Adipose tissue (tissue), 3 donors: ENCODE results near the gene WWOX. TPM values are rescaled to one million over a fixed set of nuclear protein-coding genes. Genes with fewer than 3 reads are reported as not detected.

ENCODE experiments used
- H3K27ac ChIP-seq: one replicate; pipeline ENCODE4 v1.5.1; 2013; ENCODE audit warnings: low read depth, low read length
- WGBS, 3 donors: extraction: QIAGEN DNeasy Blood & Tissue Kit; methylation state at CpG; one replicate each; pipeline ENCODE4 v1.1.7; 2013; 5-methylcytosine and 5-hydroxymethylcytosine counted together
- polyA plus RNA-seq, 3 donors: library from polyadenylated mRNA; stranded (reverse); fragments of 200-250 nt; gene quantifications; one replicate each; pipeline ENCODE4 v1.2.3, GENCODE V29; 2013
- donor health status: healthy with polysubstance abuse.
- donor health status: Bipolar disorder and iron deficiency.
- donor health status: healthy.

The WWOX gene
- polyA plus RNA-seq, 3 donors = 5.7 to 10.6 (median 7.0) TPM

DNA sequence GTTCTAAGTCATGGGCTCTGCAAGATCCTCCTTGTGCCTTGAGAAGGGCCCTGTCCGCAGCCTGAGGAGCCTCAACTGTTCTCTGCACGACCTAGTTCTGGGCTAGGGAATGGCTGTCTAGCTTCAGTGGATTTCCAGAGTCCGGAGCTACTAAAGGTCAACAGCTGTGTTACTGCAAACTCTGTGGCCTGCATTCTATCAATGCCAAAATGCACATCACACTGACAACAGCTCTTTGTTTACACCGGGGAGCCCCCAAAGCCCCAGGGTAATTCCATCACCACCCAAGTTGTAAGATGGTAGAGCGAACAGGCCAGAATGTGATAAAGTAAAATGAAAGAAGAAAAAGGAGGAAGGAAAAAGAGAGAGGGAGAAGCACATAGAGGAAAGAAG is 890.9 kb downstream of the WWOX start:
- 57 to 71% (median 67%) methylated on average over 5 of the region's 5 CpGs for WGBS, 3 donors
- H3K27ac ChIP-seq = no peak overlapping the region

DNA sequence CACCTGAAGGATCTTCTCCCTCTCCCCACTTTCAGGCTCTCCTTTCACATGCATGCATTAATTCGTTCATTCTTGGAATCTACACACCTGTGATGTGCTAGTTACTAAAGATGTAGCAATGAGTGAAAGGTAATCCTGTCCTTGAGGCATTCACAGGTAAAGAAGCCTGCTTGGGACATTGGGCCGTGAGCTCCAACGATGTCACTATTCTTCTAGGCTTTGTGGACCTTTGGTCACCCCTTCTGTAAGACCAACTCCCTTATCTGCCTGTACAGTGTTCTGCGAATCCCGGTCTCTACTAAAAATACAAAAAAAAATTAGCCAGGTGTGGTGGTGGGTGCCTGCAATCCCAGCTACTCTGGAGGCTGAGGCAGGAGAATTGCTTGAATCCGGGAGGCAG is 892.5 kb downstream of the WWOX start:
- H3K27ac ChIP-seq = no peak overlapping the region
- WGBS, 3 donors = 74 to 80% (median 80%) methylated on average over 6 of the region's 6 CpGs

GRCh38 chr16:78993346-78993745 is 893.9 kb downstream of the WWOX start:
- H3K27ac ChIP-seq = no peak overlapping the region
- 48 to 69% (median 62%) methylated on average over 12 of the region's 12 CpGs for WGBS, 3 donors

DNA sequence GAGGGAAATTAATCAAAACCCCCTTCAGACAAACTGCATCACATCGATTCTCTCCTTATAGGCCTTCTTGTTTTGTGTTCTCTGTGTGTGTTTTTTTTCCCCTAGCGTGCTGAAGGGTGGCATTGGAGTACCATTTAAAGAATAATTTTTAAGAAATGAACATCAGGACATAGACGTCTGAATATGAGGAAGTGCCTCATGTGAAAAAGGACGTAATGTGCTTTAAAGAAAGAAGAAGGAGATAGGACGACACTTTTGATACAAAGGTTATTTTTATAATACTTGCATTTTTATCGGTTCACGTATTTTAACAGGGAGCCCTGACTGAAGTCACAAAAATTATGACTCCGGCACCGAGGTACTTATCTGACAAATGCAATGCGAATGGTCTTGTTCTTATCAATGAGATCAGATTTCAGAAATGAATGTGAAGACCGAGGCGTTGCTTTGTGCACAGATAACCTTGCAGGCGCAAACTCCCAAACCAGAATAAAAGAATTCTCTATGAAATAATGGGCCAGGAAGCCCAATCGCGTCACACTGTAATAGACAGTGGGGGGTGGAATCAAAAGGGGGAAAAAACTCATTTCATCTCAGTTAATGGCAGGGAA is 894.8 kb downstream of the WWOX start:
- WGBS, 3 donors = 79 to 82% (median 80%) methylated on average over 15 of the region's 15 CpGs

DNA sequence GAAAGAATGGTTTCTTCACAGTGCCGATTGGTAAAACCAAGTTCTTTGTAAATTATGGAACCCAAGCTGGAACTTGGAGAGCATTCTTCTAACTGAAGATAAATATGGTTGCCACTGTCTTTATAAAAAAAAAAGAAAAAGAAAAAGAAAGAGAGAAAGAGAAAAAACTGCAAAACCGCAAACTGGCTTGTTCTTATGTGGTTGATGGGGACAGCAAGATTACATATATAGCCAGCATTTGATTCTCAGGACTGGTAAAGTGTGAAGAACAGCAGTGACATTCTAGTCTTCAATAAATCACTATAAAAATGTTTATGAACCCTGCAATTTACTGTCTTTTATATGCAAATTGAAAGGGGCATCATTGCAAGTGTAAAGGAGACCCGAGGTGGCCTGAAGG is 896.0 kb downstream of the WWOX start:
- WGBS, 3 donors = 81 to 91% (median 85%) methylated on average over 3 of the region's 3 CpGs
- no peak overlapping the region for H3K27ac ChIP-seq

More for the DNA sequence above, 894.8 kb downstream of the WWOX start:
- H3K27ac ChIP-seq = no peak overlapping the region

GRCh38 chr16:78996790-78997189 is 897.3 kb downstream of the WWOX start:
- WGBS, 3 donors = 91 to 95% (median 94%) methylated on average over 16 of the region's 16 CpGs

DNA sequence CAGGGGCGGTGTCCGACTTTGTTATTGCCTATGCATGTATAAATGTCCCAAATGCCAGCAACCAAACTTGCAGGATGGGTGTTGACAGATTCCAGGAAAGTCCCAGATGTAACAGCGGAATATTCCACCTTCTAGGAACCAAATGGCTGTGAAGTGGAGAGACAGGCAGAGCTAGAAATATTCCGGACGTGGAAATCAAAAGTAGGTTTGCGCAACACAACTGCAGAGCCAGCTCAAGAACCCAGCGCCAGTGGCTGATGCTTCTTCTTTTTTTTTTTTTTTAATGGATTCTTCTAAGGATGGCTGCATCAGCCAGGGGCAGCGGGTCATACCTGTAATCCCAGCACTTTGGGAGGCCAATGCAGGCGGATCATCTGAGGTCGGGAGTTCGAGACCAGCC is 899.4 kb downstream of the WWOX start:
- no peak overlapping the region for H3K27ac ChIP-seq
- WGBS, 3 donors = 75 to 93% (median 77%) methylated on average over 11 of the region's 11 CpGs

More at GRCh38 chr16:78996790-78997189, 897.3 kb downstream of the WWOX start:
- no peak overlapping the region for H3K27ac ChIP-seq

- WGBS, 3 donors = 61 to 69% (median 62%) methylated on average over 10 of the region's 10 CpGs
These were observed 901.9 kb downstream of the WWOX start for GRCh38 chr16:79001156-79001967.

GRCh38 chr16:79003026-79003609 is 903.7 kb downstream of the WWOX start:
- WGBS, 3 donors = 92 to 95% (median 95%) methylated on average over 7 of the region's 7 CpGs
- H3K27ac ChIP-seq = no peak overlapping the region

More at GRCh38 chr16:79001156-79001967, 901.9 kb downstream of the WWOX start:
- no peak overlapping the region for H3K27ac ChIP-seq

DNA sequence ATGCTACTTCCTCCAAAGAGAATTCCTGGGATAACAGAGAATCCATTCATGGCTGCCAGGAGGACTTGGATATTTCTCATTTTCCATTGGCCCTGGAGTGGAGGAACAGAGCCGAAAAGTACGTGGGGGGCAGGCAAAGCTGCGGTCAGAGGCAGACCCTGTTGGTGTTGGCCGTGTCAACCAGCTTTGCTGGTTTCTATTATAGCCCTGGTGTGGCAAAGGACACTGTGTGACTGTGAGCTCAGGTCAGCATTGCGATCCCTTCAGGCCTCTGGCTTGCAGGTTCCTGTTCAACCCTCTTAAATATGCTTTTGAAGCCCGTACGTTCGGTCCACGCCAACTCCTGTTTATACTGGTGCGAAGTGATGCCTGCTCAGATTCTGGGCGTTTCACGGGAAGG is 904.9 kb downstream of the WWOX start:
- 96 to 97% (median 97%) methylated on average over 12 of the region's 12 CpGs for WGBS, 3 donors
- H3K27ac ChIP-seq = no peak overlapping the region

GRCh38 chr16:79005096-79005495 is 905.6 kb downstream of the WWOX start:
- H3K27ac ChIP-seq = no peak overlapping the region
- 89 to 94% (median 94%) methylated on average over 6 of the region's 6 CpGs for WGBS, 3 donors

GRCh38 chr16:79006206-79006605 is 906.8 kb downstream of the WWOX start:
- H3K27ac ChIP-seq = no peak overlapping the region
- 95 to 99% (median 98%) methylated on average over 8 of the region's 8 CpGs for WGBS, 3 donors

- H3K27ac ChIP-seq = no peak overlapping the region
- 42 to 69% (median 45%) methylated on average over 5 of the region's 5 CpGs for WGBS, 3 donors
These were observed 907.3 kb downstream of the WWOX start for GRCh38 chr16:79006765-79007164.

- H3K27ac ChIP-seq = no peak overlapping the region
- WGBS, 3 donors = 86 to 89% (median 89%) methylated on average over 3 of the region's 3 CpGs
These were observed 908.2 kb downstream of the WWOX start for GRCh38 chr16:79007614-79008013.

DNA sequence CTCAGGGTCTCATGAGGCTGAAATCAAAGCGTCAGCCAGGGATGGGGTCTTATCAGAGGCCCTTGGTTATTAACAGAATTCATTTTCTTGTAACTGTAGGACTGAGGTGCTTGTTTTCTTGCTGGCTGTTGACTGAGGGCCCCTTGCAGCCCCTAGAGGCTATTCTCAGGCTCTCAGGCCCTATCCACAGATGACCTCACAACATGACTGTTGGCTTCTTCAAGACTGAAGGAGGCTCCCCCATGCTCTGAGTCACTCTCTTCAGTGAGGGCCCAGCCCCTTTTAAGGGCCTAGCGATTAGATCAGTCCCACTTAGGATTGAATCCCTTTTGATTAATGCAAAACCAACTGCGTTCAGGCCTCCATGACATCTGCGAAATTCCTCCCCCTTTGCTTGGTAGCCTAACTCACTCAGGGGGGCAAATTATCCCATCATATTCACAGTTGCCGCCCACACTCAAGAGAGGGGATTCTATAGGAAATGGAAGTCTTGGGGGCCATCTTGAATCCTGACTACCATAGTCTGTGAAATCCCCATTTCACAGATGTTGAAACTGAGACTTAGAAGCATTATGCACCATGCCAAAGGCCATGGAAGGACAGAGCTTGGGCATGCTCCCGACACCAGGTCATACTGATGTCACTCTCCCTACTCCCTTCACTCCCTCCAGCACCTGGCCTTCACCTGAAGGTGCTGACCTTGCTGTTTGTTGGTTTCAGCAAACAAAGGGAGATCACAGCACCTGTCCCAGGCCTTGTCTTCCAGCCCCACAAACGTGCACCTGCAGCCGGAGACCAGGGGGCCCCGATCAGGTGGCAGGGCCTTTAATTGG is 908.8 kb downstream of the WWOX start:
- 77 to 95% (median 93%) methylated on average over 9 of the region's 9 CpGs for WGBS, 3 donors
- no peak overlapping the region for H3K27ac ChIP-seq

DNA sequence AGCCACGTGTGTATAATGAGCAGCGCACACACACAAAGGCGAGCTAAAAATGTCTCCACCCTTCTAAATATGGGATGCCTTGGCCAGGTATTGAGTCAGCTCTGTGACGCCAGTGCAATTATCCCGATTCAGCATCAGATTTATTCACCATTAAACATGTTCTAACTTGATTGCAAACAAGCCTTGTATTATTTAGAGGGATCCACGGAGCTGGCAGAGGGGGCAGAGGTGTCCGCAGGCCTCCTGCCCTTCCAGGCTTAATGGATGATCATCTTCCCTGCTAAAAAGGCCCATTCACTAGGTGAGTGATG is 909.4 kb downstream of the WWOX start:
- 79 to 90% (median 79%) methylated on average over 7 of the region's 7 CpGs for WGBS, 3 donors
- H3K27ac ChIP-seq = no peak overlapping the region

DNA sequence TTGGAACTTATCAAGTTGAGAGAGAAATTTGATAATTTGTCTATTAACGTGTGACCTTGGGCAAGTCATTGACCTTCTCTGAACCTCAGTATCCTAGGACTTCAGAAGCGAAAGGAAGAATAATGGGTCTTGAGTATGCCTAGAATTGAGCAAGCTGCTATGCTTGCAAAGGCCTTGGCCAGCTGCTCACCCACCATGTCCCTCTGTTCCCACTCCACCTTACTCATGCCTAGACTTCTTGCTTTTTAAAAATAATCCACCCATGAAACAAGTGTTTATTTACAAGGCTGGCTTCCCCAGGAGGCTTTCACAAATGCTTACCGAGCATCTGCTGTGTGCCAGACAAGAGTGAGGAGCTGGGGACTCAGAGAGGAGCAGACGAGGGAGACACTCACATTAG is 910.4 kb downstream of the WWOX start:
- no peak overlapping the region for H3K27ac ChIP-seq

GRCh38 chr16:79011282-79011681 is 911.8 kb downstream of the WWOX start:
- H3K27ac ChIP-seq = no peak overlapping the region
- WGBS, 3 donors = 95 to 98% (median 98%) methylated on average over 3 of the region's 3 CpGs

More for the DNA sequence above, 910.4 kb downstream of the WWOX start:
- WGBS, 3 donors = 87 to 93% (median 92%) methylated on average over 4 of the region's 4 CpGs
